NCI-H2171 treated with DMSO at 0.1 percent for 48 hours (cell line): ENCODE data around the gene METRNL.
"Not testable (repeated sequence)": the region's sequence is repeated elsewhere in the genome, so short reads cannot be mapped to it uniquely, and the experiment has no call there.

ENCODE experiments used
- DNase-seq: peaks from one replicate; lab custom pipeline; 2025; lab: John Stamatoyannopoulos, UW

The METRNL gene

GRCh38 chr17:83079352-83079747, at the start of gene METRNL:
Gene METRNL, plus strand, starts transcription at chr17:83079609. Its CDS starts 207 bp downstream, at chr17:83079816.
- DNase-seq: peak; percentile 30

DNA sequence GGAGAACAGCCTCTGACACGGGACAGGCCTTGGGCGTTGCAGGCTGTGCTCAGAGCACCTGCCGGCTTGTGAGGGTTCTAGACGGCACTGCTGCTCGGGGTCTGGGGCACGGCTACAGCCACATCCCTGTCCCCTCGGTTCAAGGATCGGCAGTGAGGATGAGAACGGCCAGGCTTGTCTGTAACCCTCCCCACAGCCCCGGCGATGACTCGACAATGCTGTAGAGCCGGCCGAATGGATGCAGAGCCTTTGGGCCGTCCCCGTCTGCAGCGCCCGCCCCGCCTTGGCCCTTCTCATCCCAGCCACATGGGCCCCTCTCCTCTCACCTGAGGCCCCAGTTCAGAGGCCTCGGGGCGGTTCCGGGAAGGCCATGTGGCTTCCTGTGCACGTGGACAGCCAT, 49.0 kb upstream of the METRNL start:
- no peak for DNase-seq

DNA sequence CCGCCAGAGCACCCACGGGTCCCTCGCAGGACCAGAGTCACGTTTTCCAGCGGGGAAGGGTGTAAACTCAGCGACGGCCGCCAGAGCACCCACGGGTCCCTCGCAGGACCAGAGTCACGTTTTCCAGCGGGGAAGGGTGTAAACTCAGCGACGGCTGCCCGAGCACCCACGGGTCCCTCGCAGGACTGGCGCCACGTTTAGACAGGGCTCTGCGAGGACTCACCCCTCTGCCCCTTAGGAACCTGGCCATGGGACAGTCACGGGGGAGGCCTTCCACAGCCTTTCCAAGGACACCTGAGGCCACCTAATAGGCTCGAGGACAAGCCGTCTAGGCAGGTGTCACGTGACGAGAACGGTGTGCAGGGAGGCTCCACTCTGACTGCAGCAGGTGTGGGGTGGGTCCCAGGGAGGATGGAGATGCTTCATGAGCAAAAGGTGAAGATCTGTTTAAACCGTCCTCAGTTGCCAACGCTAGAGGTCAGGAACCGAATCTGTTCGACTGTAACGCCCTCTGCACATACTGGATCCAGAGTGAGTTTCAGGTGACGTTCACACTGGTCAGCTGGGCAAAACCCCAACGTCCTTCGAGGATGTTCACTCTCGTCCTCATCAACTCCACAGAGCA, 48.0 kb upstream of the METRNL start:
- DNase-seq: no peak

DNA sequence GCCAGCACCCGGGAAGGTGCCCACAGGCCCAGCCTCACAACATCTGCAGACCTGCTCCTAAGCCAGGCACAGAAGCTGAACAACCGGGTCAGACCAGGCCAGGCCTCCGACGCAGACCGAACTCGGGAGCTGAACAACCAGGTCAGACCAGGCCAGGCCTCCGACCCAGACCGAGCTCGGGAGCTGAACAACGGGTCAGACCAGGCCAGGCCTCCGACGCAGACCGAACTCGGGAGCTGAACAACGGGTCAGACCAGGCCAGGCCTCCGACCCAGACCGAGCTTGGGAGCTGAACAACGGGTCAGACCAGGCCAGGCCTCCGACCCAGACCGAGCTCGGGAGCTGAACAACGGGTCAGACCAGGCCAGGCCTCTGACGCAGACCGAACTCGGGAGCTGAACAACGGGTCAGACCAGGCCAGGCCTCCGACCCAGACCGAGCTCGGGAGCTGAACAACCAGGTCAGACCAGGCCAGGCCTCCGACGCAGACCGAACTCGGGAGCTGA, 47.4 kb upstream of the METRNL start:
- not testable (repeated sequence) for DNase-seq

DNA sequence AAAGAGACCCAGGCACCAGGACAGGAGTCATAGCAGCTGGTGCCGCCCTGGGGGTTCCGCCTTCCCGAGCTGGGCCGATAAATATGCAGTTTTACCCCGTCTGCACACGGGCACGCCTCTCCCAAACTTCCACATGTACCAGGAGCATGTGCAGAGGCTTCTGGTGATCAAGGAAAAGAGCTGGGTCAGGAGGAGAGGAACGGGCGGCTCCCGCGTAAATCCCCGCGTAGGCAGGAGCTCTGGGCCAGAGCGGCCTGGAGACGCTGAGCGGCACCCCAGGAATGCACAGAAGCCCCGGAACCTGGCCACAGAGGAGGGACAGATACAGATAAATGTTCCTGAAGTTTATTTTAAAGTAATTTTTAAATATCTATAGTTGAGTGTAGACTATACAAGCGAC, 46.6 kb upstream of the METRNL start:
- DNase-seq: no peak

DNA sequence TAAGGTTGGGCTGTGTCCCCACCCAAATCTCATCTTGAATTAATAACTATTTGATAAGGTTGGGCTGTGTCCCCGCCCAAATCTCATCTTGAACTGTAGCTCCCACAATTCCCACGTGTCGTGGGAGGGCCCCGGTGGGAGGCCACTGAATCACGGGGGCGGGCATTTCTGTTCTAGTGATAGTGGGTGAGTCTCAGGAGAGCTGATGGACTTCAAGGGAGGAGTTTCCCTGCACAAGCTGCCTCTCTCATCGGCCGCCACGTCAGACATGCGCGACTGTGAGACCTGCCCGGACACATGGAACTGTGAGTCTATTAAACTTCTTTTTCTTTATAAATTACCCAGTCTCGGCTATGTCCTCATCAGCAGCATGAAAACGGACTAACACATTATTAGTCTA, 44.9 kb upstream of the METRNL start:
- DNase-seq: no peak

GRCh38 chr17:83035722-83036121, 43.7 kb upstream of the METRNL start:
- DNase-seq: no peak

DNA sequence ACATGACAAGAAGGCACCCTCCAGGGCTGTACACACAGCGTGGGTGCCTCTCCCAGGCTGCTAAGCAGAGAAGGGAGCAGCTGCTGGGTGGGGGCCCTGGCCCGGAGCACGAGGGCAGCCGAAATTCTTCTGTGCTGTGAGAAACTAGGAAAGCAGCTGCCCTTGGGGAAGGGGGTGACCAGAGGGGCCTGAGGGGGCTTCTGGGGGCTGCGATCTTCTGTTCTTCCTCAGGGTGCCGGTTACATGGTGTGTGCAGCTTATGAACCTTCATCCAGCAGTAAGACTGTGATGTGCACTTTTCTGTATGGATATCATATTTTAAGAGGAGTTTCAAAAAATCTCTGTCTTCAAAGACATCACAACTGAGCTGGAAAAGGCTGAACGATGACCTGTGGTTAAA, 43.2 kb upstream of the METRNL start:
- no peak for DNase-seq

GRCh38 chr17:83036666-83037065, 42.7 kb upstream of the METRNL start:
- no peak for DNase-seq

DNA sequence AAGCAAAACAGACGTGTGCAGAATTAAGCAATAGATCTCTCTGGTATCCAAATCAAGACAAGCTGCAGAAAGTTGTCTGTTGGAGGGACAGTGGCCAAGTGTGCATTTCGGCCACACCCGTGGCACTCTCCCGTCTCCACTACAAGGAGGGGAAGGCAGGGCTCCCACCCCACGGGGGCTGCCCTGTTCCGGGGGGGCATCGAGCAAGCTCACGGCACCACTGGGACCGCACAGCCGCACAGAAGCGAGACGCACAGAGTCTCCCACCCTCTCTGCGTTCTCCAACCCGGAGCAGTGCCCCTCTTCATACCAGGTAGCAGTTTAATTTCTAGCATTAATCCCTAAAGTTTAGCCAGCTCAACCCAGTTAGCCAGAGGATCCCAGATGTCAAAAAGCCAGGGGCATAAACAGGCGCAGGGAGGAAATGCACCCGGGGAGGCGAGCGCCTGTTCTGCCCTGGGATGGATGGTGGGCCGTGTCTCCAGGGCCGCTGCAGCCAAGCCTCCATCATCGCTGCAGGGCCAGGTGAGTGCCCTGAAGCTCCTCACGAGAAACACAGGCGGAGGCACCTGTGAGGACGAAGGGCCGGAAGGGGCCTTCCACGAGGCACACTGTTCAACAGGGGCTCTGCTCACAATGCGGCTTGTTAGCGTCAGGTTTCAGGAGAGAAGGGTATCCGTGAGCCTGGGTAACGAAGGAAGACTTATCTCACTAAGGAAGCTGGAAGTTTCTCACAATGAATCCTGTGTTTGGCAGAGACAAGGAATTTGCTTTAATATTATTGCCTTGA, 42.1 kb upstream of the METRNL start:
- DNase-seq: no peak

DNA sequence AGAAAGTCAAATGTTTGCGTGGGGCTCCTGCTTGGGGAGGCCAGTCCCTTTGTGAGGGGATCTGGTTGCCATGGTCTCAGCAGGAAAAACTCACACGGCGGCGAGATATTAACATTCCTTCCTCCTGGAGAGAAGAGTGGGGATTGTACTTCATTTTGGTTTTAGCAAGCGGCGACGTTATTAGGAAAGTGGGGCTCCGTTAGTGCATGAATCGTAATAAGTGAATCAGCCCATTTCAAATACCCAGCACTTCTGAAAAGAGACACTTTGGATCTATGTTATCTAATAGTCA, 41.6 kb upstream of the METRNL start:
- no peak for DNase-seq

- DNase-seq: not testable (repeated sequence)
Observed at GRCh38 chr17:83038983-83039382, 40.4 kb upstream of the METRNL start.

DNA sequence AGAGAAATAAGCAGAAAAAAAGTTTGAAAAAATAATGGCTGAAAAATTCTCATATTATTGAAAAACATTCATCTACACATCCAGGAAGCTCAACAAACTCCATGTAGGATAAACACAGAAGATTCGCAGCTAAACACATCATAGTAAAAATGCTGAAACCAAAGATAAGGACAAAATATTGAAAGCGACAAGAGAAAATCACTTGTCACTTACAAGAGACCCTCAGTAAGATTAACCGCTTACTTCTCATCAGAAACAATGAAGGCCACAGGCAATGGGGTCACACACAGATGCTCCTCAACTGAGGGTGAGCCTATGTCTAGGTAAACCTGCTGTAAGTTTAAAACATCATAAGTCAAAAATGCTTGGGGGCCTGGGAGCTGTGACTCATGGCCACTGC, 38.1 kb upstream of the METRNL start:
- no peak for DNase-seq

- DNase-seq: no peak
Observed at GRCh38 chr17:83042522-83043158, 36.8 kb upstream of the METRNL start.

DNA sequence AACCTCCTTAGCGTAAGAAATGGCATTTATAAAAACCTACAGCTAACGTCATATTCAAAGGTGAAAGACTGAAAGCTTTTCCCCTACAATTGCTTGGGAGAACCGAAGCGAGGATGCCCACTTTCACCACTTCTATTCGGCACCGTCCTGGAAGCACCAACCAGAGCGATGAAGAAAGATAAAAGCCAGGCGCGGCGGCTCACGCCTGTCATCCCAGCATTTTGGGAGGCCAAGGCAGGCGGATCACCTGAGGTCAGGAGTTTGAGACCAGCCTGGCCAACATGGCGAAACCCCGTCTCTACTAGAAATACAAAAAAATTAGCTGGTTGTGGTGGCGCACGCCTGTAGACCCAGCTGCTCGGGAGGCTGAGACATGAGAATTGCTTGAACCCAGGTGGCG, 34.9 kb upstream of the METRNL start:
- DNase-seq: not testable (repeated sequence)

GRCh38 chr17:83046448-83047181, 32.8 kb upstream of the METRNL start:
- no peak for DNase-seq

DNA sequence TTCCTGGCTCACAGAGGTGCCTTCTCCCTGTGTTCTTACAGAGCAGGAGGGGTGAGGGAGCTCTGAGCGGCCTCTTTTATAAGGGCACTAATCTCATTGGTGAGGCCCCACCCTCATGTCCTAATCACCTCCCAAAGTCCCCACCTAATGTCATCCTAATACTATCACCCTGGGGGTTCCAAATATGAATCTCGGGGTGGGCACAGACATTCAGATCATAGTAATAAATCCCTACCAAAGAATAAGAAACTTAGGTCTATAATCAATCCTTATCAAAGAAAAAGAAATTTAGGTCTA, 32.3 kb upstream of the METRNL start:
- no peak for DNase-seq

- DNase-seq: not testable (repeated sequence)
Observed at GRCh38 chr17:83047818-83048475, 31.5 kb upstream of the METRNL start.

- peak; percentile 78 for DNase-seq
Observed at GRCh38 chr17:83050651-83051395, 28.6 kb upstream of the METRNL start.

DNA sequence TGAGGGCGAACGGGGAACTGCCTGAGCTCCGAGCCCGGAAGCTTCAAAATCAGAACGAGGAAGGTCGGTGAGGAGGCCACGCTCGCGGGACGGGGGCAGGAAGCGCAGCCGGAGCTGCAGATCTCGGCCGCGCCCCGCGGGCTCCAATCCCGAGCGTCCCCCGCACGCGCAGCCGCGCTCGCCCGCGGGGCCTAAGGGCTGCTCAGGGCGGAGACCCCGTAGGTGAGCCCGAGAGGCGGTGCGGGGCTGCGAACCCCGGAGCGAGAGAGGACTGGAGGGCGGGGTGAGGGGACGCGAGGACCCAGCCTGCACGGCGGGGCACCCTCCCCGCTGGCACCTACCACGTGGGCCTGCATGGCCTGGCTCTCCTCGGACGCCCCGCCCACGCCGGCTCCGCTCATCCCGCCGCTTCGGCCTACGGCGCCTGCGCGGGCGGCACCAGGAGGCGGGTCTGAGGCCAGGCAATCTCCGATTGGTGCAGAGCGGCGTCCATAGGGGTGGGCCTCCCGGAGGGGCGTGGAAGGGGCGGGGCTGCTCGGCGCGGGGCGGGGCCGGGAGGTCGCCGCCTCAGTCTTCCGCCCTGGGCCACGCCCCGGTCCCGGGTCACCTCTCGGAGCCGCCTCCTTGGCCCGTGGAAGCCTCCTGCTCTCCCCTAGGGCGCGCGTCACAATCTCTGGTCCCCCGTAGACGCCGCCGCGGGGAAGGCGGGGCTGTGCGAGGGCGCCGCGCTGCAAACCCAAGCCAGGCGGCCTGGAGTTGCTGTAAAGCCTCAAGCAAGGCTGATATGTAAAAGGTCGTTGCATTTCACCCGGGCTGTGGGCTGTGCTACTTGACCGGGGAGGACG, 27.8 kb upstream of the METRNL start:
- DNase-seq: peak; percentile 96

- DNase-seq: no peak
Observed at GRCh38 chr17:83052241-83052564, 27.2 kb upstream of the METRNL start.
